Stimulated activated CD4-positive, alpha-beta T cell treated with anti-CD3 and anti-CD28 coated beads, Interleukin-1b, Interleukin-23, amount 100 ng/mL, for 48 hours (primary cell): ENCODE results near the gene PTGDR2.

ENCODE experiments used
- DNase-seq: peaks from one replicate; pipeline ENCODE4 v3.0.0-alpha.2; 2020

PTGDR2 gene

DNA sequence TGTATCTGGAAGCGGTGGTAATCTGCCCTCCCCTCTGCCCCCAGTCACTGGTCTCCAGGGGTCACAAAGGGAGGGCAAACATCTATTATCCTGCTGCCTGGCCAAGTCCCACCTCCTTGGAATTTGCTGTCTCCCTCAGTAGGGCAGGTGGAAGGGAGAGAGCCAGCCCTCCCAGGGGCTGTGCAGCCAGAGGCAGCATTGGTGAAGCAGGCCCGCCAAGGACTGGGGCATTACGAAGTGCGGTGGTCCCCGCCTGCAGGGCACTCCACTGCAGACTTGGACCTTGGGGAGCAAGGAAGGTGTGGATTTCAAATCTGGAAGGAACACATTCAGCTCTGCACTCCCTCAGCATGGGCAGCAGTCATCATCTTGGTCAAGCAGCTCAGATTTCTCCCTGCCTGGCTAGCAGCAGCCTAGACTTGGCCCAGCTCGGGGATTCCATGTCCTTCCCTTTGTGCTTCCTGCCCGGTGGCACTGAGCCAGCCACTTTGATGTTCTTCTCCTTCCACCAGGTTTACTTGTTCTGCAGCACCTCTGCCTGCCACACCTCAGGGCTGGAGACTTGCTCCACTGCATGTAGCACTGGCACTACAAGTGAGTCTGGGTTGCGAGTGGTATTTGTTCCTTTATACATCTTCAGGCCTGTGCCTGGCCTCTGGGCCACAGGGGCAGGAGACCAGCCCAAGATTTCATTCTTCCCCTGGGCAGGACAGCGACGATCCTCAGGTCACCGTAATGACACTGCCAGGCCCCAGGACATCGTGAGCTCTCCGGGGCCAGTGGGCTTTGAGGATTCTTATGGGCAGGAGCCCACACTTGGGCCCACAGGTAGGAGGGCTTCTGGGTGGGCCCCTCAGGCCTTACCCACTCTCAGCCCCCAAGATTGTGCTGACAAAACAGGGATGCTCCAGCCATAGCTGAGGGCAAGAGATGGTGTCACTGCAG, 18.9 kb upstream of the PTGDR2 start:
- no peak for DNase-seq

DNA sequence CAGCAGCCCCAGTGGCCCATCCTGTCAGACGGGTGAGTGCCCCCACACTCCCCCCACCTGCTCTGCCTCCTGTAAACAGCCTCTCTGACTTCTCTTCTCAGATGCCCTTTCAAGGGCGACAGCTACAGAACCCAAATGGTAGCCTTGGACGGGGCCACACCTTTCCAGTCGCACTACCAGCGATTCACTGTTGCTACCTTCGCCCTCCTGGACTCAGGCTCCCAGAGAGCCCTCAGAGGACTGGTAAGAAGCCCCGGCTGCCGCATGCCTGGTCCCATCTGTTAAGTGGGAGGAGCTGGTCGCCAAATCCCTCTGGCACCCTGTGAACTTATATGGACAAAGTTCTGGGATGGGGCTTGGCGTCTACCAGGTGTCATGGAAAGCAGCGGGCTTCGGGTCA, 17.8 kb upstream of the PTGDR2 start:
- no peak for DNase-seq

DNA sequence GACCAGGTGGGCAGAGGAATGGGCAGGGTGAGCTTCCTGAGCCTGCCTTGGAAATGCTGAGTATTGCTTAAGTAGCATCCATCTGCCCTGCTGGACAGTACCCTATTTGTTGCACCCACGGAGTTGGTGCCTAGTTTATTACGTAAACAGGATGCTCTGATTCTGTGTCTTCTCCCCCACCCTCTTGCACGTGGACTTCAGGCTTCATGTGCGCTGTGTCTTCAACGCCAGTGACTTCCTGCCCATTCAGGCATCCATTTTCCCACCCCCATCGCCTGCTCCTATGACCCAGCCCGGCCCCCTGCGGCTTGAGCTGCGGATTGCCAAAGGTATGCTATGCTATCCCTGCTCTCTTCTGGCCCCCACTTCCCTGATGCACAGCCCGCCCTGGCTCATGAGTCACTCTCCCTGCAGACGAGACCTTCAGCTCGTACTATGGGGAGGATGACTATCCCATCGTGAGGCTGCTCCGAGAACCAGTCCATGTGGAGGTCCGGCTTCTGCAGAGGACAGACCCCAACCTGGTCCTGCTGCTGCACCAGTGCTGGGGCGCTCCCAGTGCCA, 17.3 kb upstream of the PTGDR2 start:
- DNase-seq: no peak

DNA sequence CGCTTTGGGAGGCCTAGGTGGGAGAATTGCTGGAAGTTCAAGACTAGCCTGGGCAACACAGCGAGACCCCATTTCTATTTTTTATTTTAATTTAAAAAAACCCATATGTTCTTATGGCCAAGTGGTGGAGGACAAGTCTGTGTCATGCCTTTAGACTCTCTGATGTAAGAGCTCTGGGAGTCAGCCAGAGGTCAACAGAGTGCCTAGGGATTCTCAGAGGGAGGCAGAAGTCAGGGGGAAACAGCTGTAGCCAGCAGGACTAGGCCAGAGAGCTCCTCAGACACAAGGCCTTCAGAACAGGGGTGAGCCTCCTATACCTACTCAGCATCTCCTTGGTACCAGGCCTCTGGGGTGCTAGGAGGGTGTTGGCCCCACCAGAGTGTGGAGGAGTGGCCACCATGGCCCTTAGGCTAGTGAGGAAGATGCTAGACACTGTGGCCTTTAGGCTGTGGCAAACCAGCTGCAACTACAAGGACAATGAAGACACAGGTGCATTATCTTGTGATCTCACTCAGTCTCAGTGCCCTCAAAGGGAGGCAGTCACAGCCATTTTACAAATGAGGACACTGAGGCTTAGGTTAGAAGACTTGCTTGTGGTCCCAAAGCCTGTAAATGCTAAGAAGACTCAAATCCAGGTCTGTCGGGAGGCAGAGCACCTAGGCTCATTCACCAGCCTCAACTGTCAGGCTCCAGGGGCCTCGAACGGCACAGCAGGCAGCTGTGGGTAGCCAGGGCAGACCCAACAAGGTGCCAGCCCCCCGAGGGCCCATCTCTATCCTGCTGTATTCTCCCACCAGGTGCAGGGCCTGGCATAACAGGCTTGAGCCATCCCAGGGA, 16.6 kb upstream of the PTGDR2 start:
- DNase-seq: no peak

DNA sequence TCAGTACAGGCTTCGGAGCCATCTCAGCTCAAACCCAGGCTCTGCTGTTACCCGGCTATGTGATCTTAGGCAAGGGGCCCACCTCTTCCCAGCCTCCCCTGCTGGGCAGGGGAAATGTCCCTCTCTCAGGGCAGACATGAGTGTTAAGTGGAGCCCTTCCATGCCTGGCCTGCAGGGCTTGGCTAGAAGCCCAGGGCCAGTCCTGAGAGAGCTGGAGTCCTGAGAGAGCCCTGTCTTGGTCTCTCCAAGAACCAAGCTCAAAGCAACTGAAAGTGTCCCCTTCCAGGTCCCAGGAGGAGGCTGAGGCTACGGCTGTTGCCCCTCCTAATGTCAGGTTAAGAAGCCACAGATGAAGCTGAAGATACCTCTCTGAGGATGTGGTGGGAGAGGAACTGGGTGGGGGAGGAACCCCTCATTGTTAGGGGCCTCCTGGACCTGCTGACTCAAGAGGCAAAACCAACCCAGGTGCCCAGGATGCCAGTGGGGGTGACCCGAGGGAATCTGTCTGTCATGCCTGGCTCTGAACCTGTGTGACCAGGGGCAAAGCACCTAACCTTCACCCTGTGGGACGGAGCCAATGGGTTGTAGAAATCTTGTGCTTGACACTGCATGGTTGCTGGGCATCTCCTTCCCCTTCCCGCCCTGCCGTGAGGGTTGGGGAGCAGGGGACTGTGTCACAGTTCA, 15.8 kb upstream of the PTGDR2 start:
- DNase-seq: no peak

DNA sequence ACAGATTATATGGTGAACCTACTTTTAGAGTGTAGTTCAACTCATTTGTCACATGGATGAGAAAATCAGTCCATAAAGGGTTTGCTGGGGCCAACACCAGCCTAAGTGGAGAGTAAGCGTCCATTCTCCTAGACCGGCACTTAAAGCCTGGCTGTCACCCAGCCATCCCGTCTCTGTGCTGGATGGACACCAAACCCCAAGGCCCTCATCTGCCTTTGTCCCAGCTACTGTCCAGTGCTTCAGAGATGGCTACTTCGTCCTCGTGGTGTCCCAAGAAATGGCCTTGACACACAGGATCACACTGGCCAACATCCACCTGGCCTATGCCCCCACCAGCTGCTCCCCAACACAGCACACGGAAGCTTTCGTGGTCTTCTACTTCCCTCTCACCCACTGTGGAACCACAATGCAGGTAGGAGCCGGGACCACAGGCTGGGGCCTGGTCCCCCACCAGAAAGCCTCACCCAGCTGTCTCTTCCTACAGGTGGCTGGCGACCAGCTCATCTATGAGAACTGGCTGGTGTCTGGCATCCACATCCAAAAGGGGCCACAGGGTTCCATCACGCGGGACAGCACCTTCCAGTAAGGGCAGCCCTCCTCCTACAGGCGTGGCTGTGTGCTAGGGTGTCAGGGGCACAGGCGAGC, 15.1 kb upstream of the PTGDR2 start:
- no peak for DNase-seq

DNA sequence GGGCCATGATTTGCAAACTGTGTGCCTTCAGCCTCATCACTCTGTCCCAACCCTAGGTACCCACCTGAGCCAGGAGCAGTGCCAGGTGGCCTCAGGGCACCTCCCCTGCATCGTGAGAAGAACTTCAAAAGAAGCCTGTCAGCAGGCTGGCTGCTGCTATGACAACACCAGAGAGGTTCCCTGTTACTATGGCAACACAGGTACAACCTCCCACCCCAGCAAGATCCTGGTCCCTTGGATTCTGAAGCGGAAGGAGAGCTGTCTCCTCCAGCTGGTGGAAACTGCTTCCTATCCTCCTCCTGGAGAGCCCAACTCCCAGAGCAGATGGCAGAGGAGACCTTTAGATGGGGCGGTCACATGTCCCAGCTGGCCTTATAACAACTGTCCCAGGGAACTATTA, 14.5 kb upstream of the PTGDR2 start:
- DNase-seq: no peak

DNA sequence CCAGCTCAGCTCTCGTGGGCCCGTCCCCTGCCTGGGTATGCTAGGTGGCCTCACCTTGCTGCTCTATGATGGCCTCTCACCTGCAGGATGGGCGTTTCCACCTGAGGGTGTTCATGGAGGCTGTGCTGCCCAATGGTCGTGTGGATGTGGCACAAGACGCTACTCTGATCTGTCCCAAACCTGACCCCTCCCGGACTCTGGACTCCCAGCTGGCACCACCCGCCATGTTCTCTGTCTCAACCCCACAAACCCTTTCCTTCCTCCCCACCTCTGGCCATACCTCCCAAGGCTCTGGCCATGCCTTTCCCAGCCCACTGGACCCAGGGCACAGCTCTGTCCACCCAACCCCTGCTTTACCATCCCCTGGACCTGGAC, 13.7 kb upstream of the PTGDR2 start:
- DNase-seq: no peak

DNA sequence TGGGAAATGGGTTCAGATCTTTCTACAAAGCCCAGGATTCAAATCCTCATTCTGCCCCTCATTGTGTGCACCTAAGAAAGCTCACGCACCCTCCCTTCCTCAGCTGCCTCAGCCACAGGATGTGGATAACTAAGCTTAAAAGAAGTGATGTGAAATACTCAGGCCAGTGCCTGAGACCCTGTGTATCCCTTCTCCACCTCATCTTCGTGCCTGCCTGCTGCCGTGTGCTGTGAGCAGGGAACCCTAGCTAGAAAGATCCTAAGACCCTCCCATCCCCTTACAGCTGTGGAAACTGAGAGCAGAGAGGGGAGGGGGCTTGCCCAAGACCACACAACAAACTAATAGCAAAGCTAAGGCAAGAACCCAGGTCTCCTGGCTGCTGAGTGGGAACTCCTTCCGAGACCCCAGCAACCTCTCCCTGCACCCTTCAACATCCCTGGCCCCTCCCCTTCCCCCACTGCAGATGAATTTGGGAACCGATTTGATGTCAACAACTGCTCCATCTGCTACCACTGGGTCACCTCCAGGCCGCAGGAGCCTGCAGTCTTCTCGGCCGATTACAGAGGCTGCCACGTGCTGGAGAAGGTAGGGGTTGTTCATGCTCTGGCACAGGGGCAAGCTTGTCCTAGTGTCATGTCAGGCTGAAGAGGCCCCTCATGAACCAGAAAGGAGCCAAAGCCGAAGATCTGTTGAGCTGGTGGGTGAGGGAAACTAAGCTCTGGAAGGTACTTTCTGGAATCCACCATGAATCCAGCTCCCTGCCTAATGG, 13.1 kb upstream of the PTGDR2 start:
- no peak for DNase-seq

DNA sequence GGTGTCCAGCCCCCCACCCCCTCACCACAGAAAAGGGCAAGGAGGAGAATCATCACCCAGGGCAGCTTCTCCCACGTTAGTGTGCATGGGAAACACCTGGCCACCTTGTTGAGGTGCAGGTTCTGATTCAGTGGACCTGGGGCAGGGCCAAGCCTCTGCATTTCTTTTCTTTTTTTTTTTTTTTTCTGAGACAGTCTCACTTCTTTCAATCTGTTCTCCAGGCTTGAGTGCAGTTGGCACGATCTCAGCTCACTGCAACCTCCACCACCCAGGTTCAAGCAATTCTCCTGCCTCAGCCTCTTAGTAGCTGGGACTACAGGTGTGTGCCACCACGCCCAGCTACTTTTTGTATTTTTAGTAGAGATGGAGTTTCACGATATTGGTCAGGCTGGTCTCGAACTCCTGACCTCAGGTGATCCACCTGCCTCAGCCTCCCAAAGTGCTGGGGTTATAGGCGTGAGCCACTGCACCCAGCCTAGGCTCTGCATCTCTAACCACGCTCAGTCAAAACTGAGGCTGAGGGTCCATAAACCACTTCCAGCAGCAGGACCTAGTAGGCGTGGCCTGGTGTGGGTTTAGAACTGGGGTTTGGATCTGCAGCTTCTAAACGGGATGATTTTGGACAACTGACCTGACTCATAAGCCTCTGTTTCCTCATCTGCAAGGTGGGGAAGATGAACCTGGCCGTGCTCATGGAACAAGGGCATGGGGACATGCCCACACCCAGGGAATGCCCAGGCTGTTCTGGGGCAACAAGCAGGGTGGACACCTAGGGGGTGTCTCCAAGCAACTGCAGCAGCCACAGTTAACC, 12.3 kb upstream of the PTGDR2 start:
- no peak for DNase-seq

DNA sequence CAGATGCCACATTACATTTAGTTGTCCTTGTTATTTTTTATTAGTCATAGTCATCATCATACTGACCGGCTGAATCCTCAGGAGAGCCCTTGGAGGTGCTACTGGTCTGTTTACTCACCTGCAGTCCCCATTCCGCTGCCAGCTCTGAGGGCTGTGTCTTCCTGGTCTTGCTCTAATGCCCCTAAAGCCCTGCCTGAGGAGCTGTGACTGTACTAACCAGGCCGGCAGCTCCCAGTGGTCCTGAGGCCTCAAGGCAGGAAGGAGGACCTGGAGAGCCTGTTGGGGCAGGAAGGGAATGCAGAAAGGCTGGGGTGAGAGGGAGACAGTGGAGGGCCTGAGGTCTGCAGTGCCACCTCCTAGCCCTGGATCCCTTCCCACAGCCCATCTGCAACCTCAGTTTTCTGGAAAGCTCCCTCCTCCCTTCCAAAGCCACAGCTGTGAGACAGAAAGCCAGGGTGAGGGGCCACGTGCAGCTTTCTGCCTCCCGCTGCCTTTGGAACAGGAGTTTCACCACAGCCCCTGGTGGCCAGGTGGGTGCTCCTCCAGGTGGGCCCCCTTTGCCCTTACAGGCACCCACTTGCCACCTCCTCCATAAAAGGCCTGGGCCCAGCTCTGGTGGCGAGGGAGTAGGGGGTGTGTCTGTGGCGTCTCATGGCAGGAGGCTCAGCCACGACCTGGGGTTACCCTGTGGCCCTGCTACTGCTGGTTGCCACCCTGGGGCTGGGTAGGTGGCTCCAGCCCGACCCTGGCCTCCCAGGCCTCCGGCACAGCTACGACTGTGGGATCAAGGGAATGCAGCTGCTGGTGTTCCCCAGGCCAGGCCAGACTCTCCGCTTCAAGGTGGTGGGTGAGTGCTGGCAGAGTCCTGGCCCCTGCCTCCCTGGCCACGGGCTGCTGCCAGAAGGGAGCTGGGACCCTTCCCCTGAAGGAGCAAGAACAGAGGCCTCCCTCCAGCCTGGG, 11.4 kb upstream of the PTGDR2 start, which contains the start of gene ZP1:
ZP1 (plus strand) TSS at position 632 of the 960 bp plus-strand sequence; CDS start at position 652, 20 bp downstream.
- no peak for DNase-seq

DNA sequence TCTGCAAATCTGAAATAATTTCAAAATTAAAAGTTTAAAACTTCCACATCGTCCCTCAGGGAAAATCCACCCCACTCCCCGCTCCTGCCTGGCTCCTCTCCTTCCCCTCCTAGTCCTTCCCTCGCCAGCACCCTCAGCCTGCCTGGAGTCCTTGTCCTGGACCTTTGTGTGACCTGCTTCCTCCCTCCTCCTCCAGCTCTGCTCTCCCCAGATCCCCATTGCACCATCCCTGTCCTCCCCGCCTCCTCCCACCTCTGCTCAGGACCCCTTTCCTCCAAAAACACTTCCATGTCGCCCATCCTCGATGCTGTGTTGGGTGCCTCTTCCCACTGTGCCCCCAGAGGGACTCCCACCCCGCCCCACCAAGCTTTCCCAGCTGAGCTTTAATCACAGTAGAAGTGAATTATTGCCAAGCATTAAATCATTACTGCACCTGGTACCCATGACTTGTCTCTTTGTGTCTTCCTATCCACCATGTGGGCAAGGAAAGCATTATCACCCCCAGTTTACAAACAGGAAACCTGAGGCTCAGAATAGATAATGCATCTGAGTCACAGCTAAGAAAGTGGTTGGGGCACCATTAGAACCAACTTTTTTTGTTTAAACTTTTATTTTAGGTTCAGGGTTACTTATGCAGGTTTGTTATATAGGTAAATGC, 9.2 kb upstream of the PTGDR2 start:
- DNase-seq: no peak

DNA sequence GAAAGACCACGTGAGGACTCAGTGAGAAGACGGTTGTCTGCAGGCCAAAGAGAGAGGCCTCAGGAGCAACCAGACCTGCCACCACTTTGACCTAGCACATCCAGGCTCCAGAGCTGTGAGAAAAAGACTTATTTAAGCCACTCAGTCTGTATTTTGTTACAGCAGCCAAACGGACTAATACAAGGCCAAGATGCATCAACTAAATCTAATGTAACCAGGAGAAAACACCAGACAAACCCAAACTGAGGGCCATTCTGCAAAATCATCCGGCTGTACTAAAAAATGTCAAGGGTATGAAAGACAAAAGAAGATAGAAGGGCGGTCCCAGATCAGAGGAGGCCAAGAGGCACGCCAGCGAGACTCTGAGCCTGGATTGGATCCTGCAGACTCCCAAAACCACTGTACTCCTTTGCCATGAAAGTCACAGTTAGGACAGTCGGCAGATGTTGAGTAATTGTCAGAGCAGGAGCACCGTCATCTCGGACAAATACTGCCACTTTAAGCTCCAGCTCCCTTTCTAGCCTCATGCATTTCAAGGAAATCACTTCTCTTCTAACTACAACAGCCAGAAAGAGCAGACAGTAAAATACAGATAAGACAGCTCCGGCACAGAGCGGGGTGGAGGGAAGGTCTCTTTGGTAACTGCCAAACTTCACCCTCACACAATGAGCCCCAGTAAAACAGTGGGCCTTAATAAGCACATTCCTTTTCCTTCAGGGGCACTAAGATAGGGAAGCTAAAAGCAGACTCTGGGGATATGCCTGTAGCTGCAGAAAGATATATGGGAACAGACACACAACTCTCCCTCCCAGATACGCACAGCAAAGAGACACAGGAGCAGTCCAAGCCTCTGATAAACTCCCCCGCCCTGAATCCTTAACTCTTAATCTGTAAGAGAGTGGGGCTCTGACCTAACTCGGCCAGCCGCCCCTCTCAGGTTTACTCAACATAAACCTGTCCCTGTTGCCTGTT, 8.1 kb upstream of the PTGDR2 start:
- no peak for DNase-seq

DNA sequence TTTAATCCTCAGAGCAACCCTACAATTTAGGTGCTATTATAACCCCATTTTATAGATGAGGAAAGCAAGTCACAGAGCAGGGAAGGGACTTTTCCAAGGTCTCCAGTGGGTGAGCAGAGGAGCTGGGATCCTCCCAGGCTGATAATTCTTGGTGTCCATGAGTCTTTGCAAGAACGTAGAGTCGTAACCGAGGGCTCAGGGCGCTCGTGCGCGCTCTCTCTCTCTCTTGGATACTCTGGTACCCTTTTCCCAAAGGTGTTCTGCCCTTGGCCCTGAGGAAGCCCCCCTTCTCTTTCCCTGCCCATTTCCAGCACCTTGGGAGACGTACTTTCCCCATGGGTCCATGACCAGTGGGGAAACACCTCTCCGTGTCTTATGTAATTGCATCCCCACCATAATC, 6.4 kb upstream of the PTGDR2 start:
- DNase-seq: no peak

DNA sequence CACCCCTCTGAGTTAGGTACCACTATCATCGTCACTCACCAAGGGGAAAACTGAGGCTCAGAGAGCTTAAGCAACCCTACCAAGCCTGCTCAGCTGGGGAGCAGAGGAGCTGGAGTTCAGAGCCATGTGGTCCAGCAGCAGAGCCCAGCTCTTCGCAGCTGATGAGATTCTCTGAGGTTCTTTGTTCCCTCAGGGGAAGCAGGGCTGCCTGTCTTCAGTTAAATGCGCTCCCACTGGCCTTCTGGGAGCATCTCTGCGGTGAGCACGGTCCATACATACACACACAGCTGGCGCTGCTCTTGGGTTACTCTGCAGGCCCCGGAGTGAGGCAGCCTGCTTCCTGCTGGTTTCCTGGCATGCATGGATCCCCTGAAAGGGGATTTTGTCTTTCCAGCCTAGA, 5.2 kb upstream of the PTGDR2 start:
- DNase-seq: no peak

DNA sequence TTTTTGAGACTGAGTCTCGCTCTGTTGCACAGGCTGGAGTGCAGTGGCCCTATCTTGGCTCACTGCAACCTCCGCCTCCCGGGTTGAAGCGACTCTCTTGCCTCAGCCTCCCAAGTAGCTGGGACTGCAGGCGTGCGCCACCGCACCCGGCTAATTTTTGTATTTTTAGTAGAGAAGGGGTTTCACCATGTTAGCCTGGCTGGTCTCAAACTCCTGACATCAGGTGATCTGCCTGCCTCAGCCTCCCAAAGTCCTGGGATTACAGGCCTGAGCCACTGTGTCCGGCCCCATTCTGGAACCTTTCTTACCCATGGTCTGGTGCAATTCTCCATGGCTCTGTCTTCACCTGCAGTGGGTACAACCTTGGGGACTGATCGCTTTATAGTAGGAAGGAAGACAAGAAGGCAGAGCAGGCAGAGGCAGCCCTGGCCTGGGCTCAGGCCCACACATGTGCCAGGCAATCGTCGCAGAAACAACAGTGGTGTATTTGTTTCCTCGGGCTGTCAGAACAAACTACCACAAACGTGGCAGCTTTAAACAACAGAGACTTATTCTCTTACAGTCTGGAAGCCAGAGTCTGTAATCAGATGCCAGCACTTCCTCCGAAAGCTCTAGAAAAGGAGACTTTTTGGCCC, 4.0 kb upstream of the PTGDR2 start:
- DNase-seq: no peak
